ENCODE data around the gene C6orf136.

- TF ChIP-seq CTCF (IDR thresholded peaks at IDR 0.05 in 4 of 5, conservative IDR thresholded peaks at IDR 0.05 in 1 of 5), result no peak
- peak; percentile 39 to 46 for TF ChIP-seq POLR2A (IDR thresholded peaks at IDR 0.05)
Observed at GRCh38 chr6:30647242-30648116, 546 bp downstream of the C6orf136 start.

Measured in gastrocnemius medialis (tissue), 4 donors.